ENCODE measurements around the gene BNIP5.

DNA sequence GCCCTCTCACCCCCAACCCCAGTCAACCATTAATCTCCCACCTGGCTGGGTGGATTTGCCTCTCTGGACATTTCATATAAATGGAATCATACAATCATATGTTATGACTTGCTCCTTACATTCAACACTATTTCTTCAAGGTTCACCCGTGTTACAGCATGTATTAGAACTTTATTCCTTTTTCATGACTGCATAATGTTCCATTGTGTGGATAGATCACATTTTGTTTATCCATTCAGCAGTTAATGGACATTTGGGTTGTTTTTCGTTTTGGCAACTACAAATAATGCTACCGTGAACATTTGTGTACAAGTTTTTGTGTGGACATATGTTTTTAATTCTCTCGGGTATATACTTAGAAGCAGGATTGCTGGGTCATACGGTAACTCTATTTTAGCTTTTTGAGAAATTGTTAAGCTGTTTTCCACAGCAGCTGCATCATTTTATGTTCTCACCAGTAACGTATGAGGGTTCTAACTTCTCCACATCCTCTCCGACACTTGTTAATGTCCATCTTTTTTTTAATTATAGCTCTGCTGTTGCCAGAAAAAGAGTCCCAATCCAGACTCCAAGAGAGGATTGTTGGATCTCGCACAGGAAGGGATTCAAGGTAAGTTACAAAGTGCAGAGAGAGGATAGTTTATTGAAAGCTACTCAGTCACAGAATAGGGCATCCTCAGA, 15.9 kb upstream of the BNIP5 start:
- TF ChIP-seq, protein P1, sequence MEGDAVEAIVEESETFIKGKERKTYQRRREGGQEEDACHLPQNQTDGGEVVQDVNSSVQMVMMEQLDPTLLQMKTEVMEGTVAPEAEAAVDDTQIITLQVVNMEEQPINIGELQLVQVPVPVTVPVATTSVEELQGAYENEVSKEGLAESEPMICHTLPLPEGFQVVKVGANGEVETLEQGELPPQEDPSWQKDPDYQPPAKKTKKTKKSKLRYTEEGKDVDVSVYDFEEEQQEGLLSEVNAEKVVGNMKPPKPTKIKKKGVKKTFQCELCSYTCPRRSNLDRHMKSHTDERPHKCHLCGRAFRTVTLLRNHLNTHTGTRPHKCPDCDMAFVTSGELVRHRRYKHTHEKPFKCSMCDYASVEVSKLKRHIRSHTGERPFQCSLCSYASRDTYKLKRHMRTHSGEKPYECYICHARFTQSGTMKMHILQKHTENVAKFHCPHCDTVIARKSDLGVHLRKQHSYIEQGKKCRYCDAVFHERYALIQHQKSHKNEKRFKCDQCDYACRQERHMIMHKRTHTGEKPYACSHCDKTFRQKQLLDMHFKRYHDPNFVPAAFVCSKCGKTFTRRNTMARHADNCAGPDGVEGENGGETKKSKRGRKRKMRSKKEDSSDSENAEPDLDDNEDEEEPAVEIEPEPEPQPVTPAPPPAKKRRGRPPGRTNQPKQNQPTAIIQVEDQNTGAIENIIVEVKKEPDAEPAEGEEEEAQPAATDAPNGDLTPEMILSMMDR (IDR thresholded peaks at IDR 0.05; ENCODE audit: low read depth, low read length), result no peak
- TF ChIP-seq EZH2phosphoT487 (IDR thresholded peaks at IDR 0.05; ENCODE audit: low read depth), result no peak
